ENCODE results near the gene TLCD3B. TPM values are rescaled to one million over a fixed set of nuclear protein-coding genes. Genes with fewer than 3 reads are reported as not detected.

The TLCD3B gene
- total and polyA plus RNA-seq, 9 of the 15 experiments (the other 6 are each of a cell fraction or from before 2014, with no cell fraction given) = 0.10 to 0.52 (median 0.23) TPM; not detected in 4

GRCh38 chr16:30065102-30065942 lies 34.3 kb upstream of the TLCD3B start, which contains the start of gene ALDOA (continued):
- TF ChIP-seq THRB (CRISPR knock-in tag; conservative IDR thresholded peaks at IDR 0.05) (0 out of 2 replicates have a peak, but pooled peaks have one; percentile 48), ZNF511 (CRISPR knock-in tag; IDR thresholded peaks at IDR 0.05) (no peak; the same call in 1 of the 2 replicates), BCL6 (CRISPR knock-in tag; IDR thresholded peaks at IDR 0.05) (no peak), KDM2B (CRISPR knock-in tag; IDR thresholded peaks at IDR 0.05) (0 out of 2 replicates have a peak, but pooled peaks have one; percentile 76), RBM17 (IDR thresholded peaks at IDR 0.05; ENCODE audit: borderline replicate concordance, low read depth, low read length) (no peak), ZNF551 (CRISPR knock-in tag; IDR thresholded peaks at IDR 0.05) (no peak), HIVEP1 (CRISPR knock-in tag; IDR thresholded peaks at IDR 0.05) (peak; percentile 29; the same call in 1 of the 2 replicates), POLR2AphosphoS5 (IDR thresholded peaks at IDR 0.05; ENCODE audit: control insufficient read depth, insufficient read depth, low read depth, low read length) (peak; percentile 94), RBFOX2 (IDR thresholded peaks at IDR 0.05; ENCODE audit: low read depth, low read length) (peak; percentile 97), SP1 (CRISPR knock-in tag; IDR thresholded peaks at IDR 0.05) (peak; percentile 91), C11orf30 (IDR thresholded peaks at IDR 0.05; ENCODE audit: low read depth) (peak; percentile 94), SMARCA5 (IDR thresholded peaks at IDR 0.05) (no peak; the same call in 1 of the 2 replicates), SMAD4 (CRISPR knock-in tag; conservative IDR thresholded peaks at IDR 0.05) (peak; percentile 75), CREM (IDR thresholded peaks at IDR 0.05; ENCODE audit: low read depth) (no peak; the same call in 1 of the 2 replicates), ZNF318 (IDR thresholded peaks at IDR 0.05; ENCODE audit: borderline replicate concordance in 1 of 2, low read depth in 1 of 2) (no peak), SRF (CRISPR knock-in tag; IDR thresholded peaks at IDR 0.05) (peak in 1 of 2 experiments; percentile 92; a peak in 2 of 4 replicates)

All from K562 (cell line).